ENCODE results near the gene GDF7. TPM values are rescaled to one million over a fixed set of nuclear protein-coding genes. Genes with fewer than 3 reads are reported as not detected.

The GDF7 gene
- total and polyA plus RNA-seq, 4 donors = 0.89 to 7.2 (median 3.3) TPM

DNA sequence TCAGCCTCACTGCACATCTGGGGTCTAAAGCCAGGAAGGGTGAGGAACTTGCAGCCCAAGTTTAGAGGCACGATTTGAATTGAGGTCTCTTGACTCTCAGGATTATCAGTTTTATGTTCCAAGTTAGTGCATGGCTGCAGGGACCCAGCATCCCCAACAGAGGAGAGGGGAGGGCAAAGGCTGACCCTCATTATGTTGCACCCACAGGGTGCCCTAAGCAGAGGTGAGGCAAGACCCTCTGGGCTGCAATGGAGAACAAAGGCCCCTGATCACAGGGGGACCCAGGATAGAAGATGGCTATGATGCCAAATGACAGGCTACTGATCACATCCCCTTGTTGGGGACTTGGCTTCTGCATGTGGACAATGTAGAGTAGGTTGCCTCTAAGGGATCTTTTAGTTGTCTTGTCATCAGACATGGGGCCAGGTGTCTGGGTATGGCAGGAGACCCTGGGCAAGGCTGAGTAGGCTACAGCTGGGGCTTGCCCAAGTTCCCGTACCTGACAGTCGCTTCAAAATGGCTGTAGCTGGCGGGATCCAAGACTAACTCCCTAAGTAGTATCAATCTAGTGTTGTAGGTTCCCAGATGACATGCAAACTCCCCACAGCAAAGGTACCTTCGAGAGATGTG, 4.5 kb upstream of the GDF7 start:
- H3K4me1 ChIP-seq (ENCODE audit: control insufficient read depth in 4 of 4, insufficient read depth in 4 of 4, low read length in 3 of 4) = peaks cover 1 to 18% (median 9%) of the 10 kb centered on the region in 4 donors
- H3K4me3 ChIP-seq (ENCODE audit: low read depth in 1 of 3, low read length in 3 of 3) = no peak overlapping the region
- H3K9me3 ChIP-seq (ENCODE audit: control insufficient read depth in 4 of 4, low read length in 3 of 4) = no peaks in the 10 kb centered on the region
- no peaks in the 10 kb centered on the region for H3K36me3 ChIP-seq (ENCODE audit: control insufficient read depth in 4 of 4, insufficient read depth in 3 of 4, low read depth in 1 of 4, low read length in 3 of 4)
- H3K27ac ChIP-seq (ENCODE audit: low read depth in 1 of 2, low read length in 2 of 2) = no peak overlapping the region
- no peaks in the 10 kb centered on the region for H3K27me3 ChIP-seq (ENCODE audit: control insufficient read depth in 4 of 4, insufficient read depth in 4 of 4, low read length in 3 of 4)
- DNase-seq (ENCODE audit: low spot score) = no peak
- WGBS = 83% methylated on average over 5 of the region's 5 CpGs
- no peak overlapping the region for H3K9ac ChIP-seq (ENCODE audit: low read depth in 1 of 2, low read length in 2 of 2)
- TF ChIP-seq TAF1 (conservative IDR thresholded peaks at IDR 0.05) = no peak
- no peak for TF ChIP-seq YY1 (IDR thresholded peaks at IDR 0.05)
- no peak for TF ChIP-seq GABPA (IDR thresholded peaks at IDR 0.05 in 1 of 2, conservative IDR thresholded peaks at IDR 0.05 in 1 of 2)
- no peak for TF ChIP-seq ZBTB33 (IDR thresholded peaks at IDR 0.05)
- TF ChIP-seq, protein P1, sequence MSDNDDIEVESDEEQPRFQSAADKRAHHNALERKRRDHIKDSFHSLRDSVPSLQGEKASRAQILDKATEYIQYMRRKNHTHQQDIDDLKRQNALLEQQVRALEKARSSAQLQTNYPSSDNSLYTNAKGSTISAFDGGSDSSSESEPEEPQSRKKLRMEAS (IDR thresholded peaks at IDR 0.05) = no peak
- TF ChIP-seq ATF3 (IDR thresholded peaks at IDR 0.05) = no peak
- no peak for TF ChIP-seq JUND (IDR thresholded peaks at IDR 0.05)
- TF ChIP-seq, protein P2, sequence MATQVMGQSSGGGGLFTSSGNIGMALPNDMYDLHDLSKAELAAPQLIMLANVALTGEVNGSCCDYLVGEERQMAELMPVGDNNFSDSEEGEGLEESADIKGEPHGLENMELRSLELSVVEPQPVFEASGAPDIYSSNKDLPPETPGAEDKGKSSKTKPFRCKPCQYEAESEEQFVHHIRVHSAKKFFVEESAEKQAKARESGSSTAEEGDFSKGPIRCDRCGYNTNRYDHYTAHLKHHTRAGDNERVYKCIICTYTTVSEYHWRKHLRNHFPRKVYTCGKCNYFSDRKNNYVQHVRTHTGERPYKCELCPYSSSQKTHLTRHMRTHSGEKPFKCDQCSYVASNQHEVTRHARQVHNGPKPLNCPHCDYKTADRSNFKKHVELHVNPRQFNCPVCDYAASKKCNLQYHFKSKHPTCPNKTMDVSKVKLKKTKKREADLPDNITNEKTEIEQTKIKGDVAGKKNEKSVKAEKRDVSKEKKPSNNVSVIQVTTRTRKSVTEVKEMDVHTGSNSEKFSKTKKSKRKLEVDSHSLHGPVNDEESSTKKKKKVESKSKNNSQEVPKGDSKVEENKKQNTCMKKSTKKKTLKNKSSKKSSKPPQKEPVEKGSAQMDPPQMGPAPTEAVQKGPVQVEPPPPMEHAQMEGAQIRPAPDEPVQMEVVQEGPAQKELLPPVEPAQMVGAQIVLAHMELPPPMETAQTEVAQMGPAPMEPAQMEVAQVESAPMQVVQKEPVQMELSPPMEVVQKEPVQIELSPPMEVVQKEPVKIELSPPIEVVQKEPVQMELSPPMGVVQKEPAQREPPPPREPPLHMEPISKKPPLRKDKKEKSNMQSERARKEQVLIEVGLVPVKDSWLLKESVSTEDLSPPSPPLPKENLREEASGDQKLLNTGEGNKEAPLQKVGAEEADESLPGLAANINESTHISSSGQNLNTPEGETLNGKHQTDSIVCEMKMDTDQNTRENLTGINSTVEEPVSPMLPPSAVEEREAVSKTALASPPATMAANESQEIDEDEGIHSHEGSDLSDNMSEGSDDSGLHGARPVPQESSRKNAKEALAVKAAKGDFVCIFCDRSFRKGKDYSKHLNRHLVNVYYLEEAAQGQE (IDR thresholded peaks at IDR 0.05) = no peak
- TF ChIP-seq CTCF (IDR thresholded peaks at IDR 0.05; ENCODE audit: low read depth, low read length, missing input control) = no peak
- TF ChIP-seq NR2F2 (IDR thresholded peaks at IDR 0.05) = no peak
- no peak for TF ChIP-seq FOXA1 (IDR thresholded peaks at IDR 0.05)
- no peak for TF ChIP-seq HNF4A (conservative IDR thresholded peaks at IDR 0.05)
- no peak for TF ChIP-seq RAD21 (IDR thresholded peaks at IDR 0.05)
